ENCODE measurements around the gene STAB1.

STAB1 gene

GRCh38 chr3:52534281-52535183 is 39.4 kb downstream of the STAB1 start:
- TF ChIP-seq CTCF (IDR thresholded peaks at IDR 0.05; ENCODE audit: low read length, missing control alignments), result no peak
- DNase-seq (ENCODE audit: low read depth), result peak; percentile 31
- peak overlapping the region; percentile 63 for H3K4me3 ChIP-seq (replicated peaks; ENCODE audit: low read depth, low read length)

- DNase-seq (ENCODE audit: low read depth), result no peak
- no peak for TF ChIP-seq CTCF (IDR thresholded peaks at IDR 0.05; ENCODE audit: low read length, missing control alignments)
- no peak overlapping the region for H3K4me3 ChIP-seq (replicated peaks; ENCODE audit: low read depth, low read length)
Observed at GRCh38 chr3:52535411-52536111, 40.4 kb downstream of the STAB1 start.

- DNase-seq (ENCODE audit: low read depth), result no peak
- peak overlapping the region; percentile 22 for H3K4me3 ChIP-seq (replicated peaks; ENCODE audit: low read depth, low read length)
Observed at GRCh38 chr3:52536112-52536368, 40.9 kb downstream of the STAB1 start.

GRCh38 chr3:52536369-52537164 is 41.4 kb downstream of the STAB1 start, which contains the start of gene UQCC5:
Gene UQCC5 (plus strand): TSS chr3:52536605. CDS start chr3:52536756, 151 bp downstream.
- no peak for TF ChIP-seq CTCF (IDR thresholded peaks at IDR 0.05; ENCODE audit: low read length, missing control alignments)
- H3K4me3 ChIP-seq (replicated peaks; ENCODE audit: low read depth, low read length), result peak within 1 kb of the TSS; percentile 95
- DNase-seq (ENCODE audit: low read depth), result peak; percentile 99

More at GRCh38 chr3:52536112-52536368, 40.9 kb downstream of the STAB1 start:
- TF ChIP-seq CTCF (IDR thresholded peaks at IDR 0.05; ENCODE audit: low read length, missing control alignments), result no peak

- no peak for DNase-seq (ENCODE audit: low read depth)
- TF ChIP-seq CTCF (IDR thresholded peaks at IDR 0.05; ENCODE audit: low read length, missing control alignments), result no peak
- peak overlapping the region; percentile 95 for H3K4me3 ChIP-seq (replicated peaks; ENCODE audit: low read depth, low read length)
Observed at GRCh38 chr3:52537165-52537620, 42.1 kb downstream of the STAB1 start.

- TF ChIP-seq CTCF (IDR thresholded peaks at IDR 0.05; ENCODE audit: low read length, missing control alignments), result no peak
- no peak for DNase-seq (ENCODE audit: low read depth)
- H3K4me3 ChIP-seq (replicated peaks; ENCODE audit: low read depth, low read length), result peak overlapping the region; percentile 95
Observed at GRCh38 chr3:52537726-52538421, 42.7 kb downstream of the STAB1 start.

Data from fibroblast of pulmonary artery (primary cell).